Measurements from ENCODE around the gene TROAP. TPM values are rescaled to one million over a fixed set of nuclear protein-coding genes. Genes with fewer than 3 reads are reported as not detected.

Gene TROAP
- total RNA-seq, 2 experiments from 2014 or later: 107 to 111 TPM

DNA sequence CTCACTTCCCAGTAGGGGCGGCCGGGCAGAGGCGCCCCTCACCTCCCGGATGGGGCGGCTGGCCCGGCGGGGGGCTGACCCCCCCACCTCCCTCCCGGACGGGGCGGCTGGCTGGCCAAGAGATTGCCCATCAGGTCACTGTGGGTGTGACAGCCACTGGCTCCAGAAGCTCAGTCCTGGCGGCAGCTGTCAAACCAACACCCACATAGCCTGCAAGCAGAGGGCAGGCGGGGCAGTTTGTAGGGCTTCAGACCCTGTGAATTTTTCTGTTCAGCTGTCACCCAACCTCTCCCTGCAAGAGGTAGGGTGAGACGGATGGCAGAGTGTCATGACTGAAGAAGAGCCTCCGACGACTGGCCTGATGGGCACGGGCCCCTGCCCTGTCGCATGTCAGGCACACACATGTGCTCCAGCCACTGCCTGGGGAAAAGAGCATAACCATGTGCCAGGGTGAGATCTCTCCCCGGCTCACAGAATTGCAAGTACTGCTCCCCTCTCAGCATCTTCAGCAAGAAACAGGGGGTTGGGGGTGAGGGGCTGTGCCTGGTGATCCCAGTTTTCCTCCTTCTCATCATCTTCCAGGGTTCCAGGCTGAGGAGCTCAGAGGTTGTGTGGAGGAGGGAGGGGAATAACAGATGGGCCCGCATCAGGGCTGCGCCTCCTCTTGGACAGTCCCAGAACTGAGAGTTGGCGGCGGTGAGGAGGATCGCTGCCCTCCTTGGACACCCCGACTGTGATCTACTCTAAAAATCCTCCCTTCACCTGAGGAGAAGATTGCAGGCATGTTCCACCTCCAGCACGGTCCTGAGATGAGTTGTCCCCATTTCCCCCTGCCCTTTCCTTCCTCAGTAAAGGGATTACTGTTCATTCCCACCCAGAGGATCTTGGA, 39.3 kb upstream of the TROAP start:
- Mint-ChIP-seq H3K27me3 (ENCODE audit: low read depth) (peaks cover 21% of the 10 kb centered on the region), H3K4me3 (no peak overlapping the region), H3K9me3 (ENCODE audit: insufficient read depth) (no peaks in the 10 kb centered on the region), H3K4me1 (ENCODE audit: low read depth) (peaks cover 5% of the 10 kb centered on the region), H3K36me3 (ENCODE audit: low read depth) (no peaks in the 10 kb centered on the region), H3K27ac (no peak overlapping the region)
- ChIA-PET CTCF (interaction anchor here (1.3 to 7.9 kb wide), 5 partner anchors 12 to 75 kb away, joined by 4 to 111 read pairs (median 8); partner anchors contain the start of genes DNAJC22 and PRPH), POLR2A (interaction anchor here (0.9 kb wide), 1 partner anchor 153 kb away, joined by 4 read pairs; no protein-coding TSS in a partner anchor)
- no peak for DNase-seq
- no peak for ATAC-seq

GRCh38 chr12:49284672-49285071, 38.4 kb upstream of the TROAP start:
- no peaks in the 10 kb centered on the region for H3K36me3 Mint-ChIP-seq (ENCODE audit: low read depth)
- POLR2A ChIA-PET: no interaction called here
- CTCF ChIA-PET: interaction anchor here (1.3 to 7.9 kb wide), 5 partner anchors 11 to 74 kb away, joined by 4 to 111 read pairs (median 8); partner anchors contain the start of genes DNAJC22 and PRPH

GRCh38 chr12:49287876-49288275, 35.2 kb upstream of the TROAP start:
- peaks cover 5% of the 10 kb centered on the region for H3K4me1 Mint-ChIP-seq (ENCODE audit: low read depth)
- H3K4me3 Mint-ChIP-seq: no peak overlapping the region
- ATAC-seq: no peak
- CTCF ChIA-PET: interaction anchor here (0.9 to 7.9 kb wide), 16 partner anchors 9 to 218 kb away, joined by 3 to 111 read pairs (median 4); partner anchors contain the start of genes C1QL4, DNAJC22 and RHEBL1
- DNase-seq: no peak
- no peaks in the 10 kb centered on the region for H3K9me3 Mint-ChIP-seq (ENCODE audit: insufficient read depth)
- H3K36me3 Mint-ChIP-seq (ENCODE audit: low read depth): no peaks in the 10 kb centered on the region
- POLR2A ChIA-PET: no interaction called here
- peaks cover 18% of the 10 kb centered on the region for H3K27me3 Mint-ChIP-seq (ENCODE audit: low read depth)
- no peak overlapping the region for H3K27ac Mint-ChIP-seq

More at GRCh38 chr12:49284672-49285071, 38.4 kb upstream of the TROAP start:
- Mint-ChIP-seq H3K4me3 (no peak overlapping the region), H3K4me1 (ENCODE audit: low read depth) (peaks cover 5% of the 10 kb centered on the region), H3K9me3 (ENCODE audit: insufficient read depth) (no peaks in the 10 kb centered on the region), H3K27ac (no peak overlapping the region), H3K27me3 (ENCODE audit: low read depth) (peaks cover 21% of the 10 kb centered on the region)
- DNase-seq (no peak), ATAC-seq (no peak)

DNA sequence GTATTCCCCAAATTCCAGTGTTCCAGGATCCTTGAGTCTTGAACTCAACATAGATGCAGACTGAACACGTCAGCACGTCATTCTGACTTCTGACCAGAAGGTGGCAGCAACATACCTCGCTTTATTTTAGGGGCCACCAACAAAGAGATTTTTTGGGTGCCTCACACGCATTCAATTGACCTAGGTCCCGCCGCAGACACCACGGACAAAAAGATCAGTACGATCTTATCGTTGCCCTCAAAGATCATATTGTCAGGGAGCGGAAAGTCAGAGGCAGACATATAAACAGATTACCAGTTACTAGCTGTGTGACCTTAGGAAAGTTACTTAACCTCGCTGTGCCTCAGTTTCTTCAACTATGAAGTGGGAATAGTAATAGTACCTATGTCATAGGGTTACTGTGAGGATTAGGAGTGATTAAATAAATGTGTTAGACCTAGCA, 34.6 kb upstream of the TROAP start:
- ChIA-PET CTCF (interaction anchor here (0.6 to 7.9 kb wide), 35 partner anchors 9 to 350 kb away, joined by 3 to 111 read pairs (median 4); partner anchors contain the start of genes C1QL4, DNAJC22, RHEBL1 and SPATS2), POLR2A (interaction anchor here (0.9 kb wide), 1 partner anchor 78 kb away, joined by 4 read pairs; no protein-coding TSS in a partner anchor)
- Mint-ChIP-seq H3K9me3 (ENCODE audit: insufficient read depth) (no peaks in the 10 kb centered on the region), H3K4me1 (ENCODE audit: low read depth) (peaks cover 5% of the 10 kb centered on the region), H3K27me3 (ENCODE audit: low read depth) (peaks cover 18% of the 10 kb centered on the region), H3K4me3 (no peak overlapping the region), H3K36me3 (ENCODE audit: low read depth) (no peaks in the 10 kb centered on the region), H3K27ac (no peak overlapping the region)
- peak; percentile 82 for DNase-seq
- peak; percentile 59 for ATAC-seq

- Mint-ChIP-seq H3K4me3 (no peak overlapping the region), H3K27me3 (ENCODE audit: low read depth) (peaks cover 22% of the 10 kb centered on the region), H3K4me1 (ENCODE audit: low read depth) (peaks cover 5% of the 10 kb centered on the region), H3K9me3 (ENCODE audit: insufficient read depth) (no peaks in the 10 kb centered on the region), H3K27ac (no peak overlapping the region), H3K36me3 (ENCODE audit: low read depth) (no peaks in the 10 kb centered on the region)
- CTCF ChIA-PET: interaction anchor here (0.5 to 7.9 kb wide), 41 partner anchors 8 to 349 kb away, joined by 3 to 111 read pairs (median 4); partner anchors contain the start of genes C1QL4, DNAJC22, RHEBL1 and SPATS2
- POLR2A ChIA-PET: interaction anchor here (0.9 kb wide), 1 partner anchor 78 kb away, joined by 4 read pairs; no protein-coding TSS in a partner anchor
- DNase-seq (no peak), ATAC-seq (peak; percentile 13)
Observed at GRCh38 chr12:49288922-49289555, 34.0 kb upstream of the TROAP start.

- no peak for ATAC-seq
- ChIA-PET CTCF (interaction anchor here (1.0 to 9.1 kb wide), 7 partner anchors 10 to 65 kb away, joined by 3 to 67 read pairs (median 9); partner anchors contain the start of genes DNAJC22 and TROAP), POLR2A (interaction anchor here (1.1 to 1.2 kb wide), 2 partner anchors 27 to 30 kb away, joined by 3 read pairs; partner anchors contain the start of gene TROAP)
- Mint-ChIP-seq H3K27ac (no peak overlapping the region), H3K4me3 (no peak overlapping the region), H3K27me3 (ENCODE audit: low read depth) (peaks cover 45% of the 10 kb centered on the region), H3K36me3 (ENCODE audit: low read depth) (no peaks in the 10 kb centered on the region), H3K9me3 (ENCODE audit: insufficient read depth) (no peaks in the 10 kb centered on the region), H3K4me1 (ENCODE audit: low read depth) (peaks cover 21% of the 10 kb centered on the region)
- DNase-seq: no peak
Observed at GRCh38 chr12:49292729-49293055, 30.4 kb upstream of the TROAP start.

DNA sequence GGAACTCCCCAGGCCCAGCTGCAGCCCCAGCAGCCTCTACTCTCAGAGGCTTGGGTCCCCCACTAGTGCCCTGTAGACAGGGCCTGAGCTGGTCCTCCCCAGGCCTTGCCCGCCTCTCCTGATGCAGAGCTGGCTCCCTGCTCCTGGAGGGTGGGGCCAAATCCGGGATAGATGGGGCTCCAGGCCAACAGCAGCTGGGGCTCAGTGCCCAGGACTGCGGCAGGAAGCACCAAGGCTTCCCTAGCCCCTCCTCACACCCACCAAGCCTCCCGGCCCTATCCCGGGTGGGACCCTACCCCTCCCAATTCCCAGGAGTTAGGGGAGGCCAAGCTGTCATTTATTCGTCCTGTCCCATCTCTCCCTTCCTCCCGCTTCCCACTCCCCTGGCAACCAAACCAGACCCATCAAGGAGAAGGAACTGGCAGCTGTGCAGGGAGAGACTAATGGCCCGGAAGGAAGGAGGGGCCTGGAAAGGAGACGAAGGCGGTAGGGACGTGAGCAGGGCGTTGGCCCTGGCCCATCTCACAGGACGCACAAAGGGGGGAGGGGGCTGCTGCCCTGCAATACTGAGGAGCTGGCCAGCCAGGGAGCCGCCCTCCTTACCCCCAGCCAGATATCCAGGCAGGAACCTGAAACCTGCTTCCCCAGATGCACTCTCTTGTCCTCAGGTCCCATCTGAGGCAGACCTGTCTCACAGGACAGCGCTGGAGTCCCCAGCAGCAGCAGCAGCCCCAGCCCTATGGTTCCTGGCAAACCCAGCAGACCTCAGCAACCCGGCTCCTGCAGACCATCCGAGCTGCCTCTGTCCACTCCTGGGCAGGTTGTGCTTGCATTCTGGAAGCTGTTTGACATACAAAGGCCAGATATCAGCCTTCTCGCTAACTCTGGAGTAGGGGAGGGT, 29.7 kb upstream of the TROAP start:
- Mint-ChIP-seq H3K36me3 (ENCODE audit: low read depth) (no peaks in the 10 kb centered on the region), H3K4me3 (no peak overlapping the region), H3K9me3 (ENCODE audit: insufficient read depth) (no peaks in the 10 kb centered on the region), H3K27me3 (ENCODE audit: low read depth) (peaks cover 46% of the 10 kb centered on the region), H3K27ac (no peak overlapping the region), H3K4me1 (ENCODE audit: low read depth) (peaks cover 24% of the 10 kb centered on the region)
- DNase-seq (no peak), ATAC-seq (no peak)
- POLR2A ChIA-PET: interaction anchor here (0.8 to 1.2 kb wide), 3 partner anchors 28 to 44 kb away, joined by 3 read pairs; partner anchors contain the start of gene TROAP
- CTCF ChIA-PET: interaction anchor here (0.8 to 9.1 kb wide), 12 partner anchors 9 to 73 kb away, joined by 3 to 67 read pairs (median 8); partner anchors contain the start of genes DNAJC22 and TROAP

GRCh38 chr12:49294086-49294803, 28.8 kb upstream of the TROAP start:
- ATAC-seq (no peak), DNase-seq (no peak)
- ChIA-PET CTCF (interaction anchor here (0.8 to 9.1 kb wide), 12 partner anchors 9 to 220 kb away, joined by 3 to 67 read pairs (median 6); partner anchors contain the start of genes C1QL4 and DNAJC22), POLR2A (interaction anchor here (0.8 to 1.0 kb wide), 2 partner anchors 29 to 43 kb away, joined by 3 to 4 read pairs; no protein-coding TSS in a partner anchor)
- Mint-ChIP-seq H3K27ac (no peak overlapping the region), H3K4me1 (ENCODE audit: low read depth) (peaks cover 22% of the 10 kb centered on the region), H3K9me3 (ENCODE audit: insufficient read depth) (no peaks in the 10 kb centered on the region), H3K36me3 (ENCODE audit: low read depth) (no peaks in the 10 kb centered on the region), H3K27me3 (ENCODE audit: low read depth) (peaks cover 51% of the 10 kb centered on the region), H3K4me3 (no peak overlapping the region)

GRCh38 chr12:49294804-49295081, 28.3 kb upstream of the TROAP start:
- CTCF ChIA-PET: interaction anchor here (0.7 to 9.1 kb wide), 13 partner anchors 10 to 259 kb away, joined by 3 to 67 read pairs (median 6); partner anchors contain the start of genes C1QL4, DNAJC22, SPATS2 and TROAP
- POLR2A ChIA-PET: interaction anchor here (0.9 to 1.0 kb wide), 2 partner anchors 28 to 29 kb away, joined by 3 to 4 read pairs; partner anchors contain the start of gene TROAP
- Mint-ChIP-seq H3K9me3 (ENCODE audit: insufficient read depth) (no peaks in the 10 kb centered on the region), H3K36me3 (ENCODE audit: low read depth) (no peaks in the 10 kb centered on the region), H3K27ac (no peak overlapping the region), H3K4me3 (no peak overlapping the region), H3K27me3 (ENCODE audit: low read depth) (peaks cover 51% of the 10 kb centered on the region), H3K4me1 (ENCODE audit: low read depth) (peaks cover 22% of the 10 kb centered on the region)
- ATAC-seq (no peak), DNase-seq (no peak)
